HG03354 (cell line): ENCODE results near the gene IQCE.
"Not testable (repeated sequence)": the region's sequence is repeated elsewhere in the genome, so short reads cannot be mapped to it uniquely, and the experiment has no call there.

ENCODE experiments used
- ATAC-seq: cut with Tn5 transposase; IDR thresholded peaks from one replicate; pipeline ENCODE4 v1.9.1; 2021; ENCODE audit warnings: mild to moderate bottlenecking; ENCODE audit not compliant: unreplicated experiment, poor library complexity, severe bottlenecking

The IQCE gene

DNA sequence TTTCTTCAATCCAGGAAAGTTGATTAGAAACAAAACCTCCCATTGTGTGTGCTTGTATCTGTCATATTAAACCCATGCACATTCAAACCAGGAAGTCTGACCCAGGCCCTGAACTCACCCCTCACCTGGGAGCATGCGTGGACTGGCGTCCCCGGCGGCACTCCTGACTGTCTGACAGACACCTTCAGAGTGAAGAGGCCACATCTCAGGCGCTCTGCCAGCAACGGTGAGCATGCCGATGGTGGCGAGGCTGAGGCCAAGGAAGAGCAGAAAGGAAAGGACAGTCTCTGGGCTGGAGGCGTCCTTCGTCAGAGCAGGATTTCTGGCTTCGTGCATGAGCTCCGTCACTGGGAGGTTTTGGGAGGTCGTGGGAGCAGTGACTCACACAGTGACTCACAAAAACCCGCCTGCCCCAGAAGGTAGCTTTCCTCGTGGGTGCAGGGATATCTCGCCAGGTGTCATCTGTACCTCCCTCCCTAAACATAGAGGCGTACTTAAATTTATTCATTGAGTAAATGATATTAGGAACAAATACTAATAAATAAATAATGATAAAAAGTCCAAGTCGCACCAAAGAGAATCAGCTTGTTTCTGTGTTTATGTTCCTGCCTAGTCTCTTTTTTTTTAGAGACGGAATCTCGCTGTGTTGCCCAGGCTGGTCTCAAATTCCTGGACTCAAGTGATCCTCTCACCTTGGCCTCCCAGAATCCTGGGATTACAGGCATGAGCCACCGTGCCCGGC lies 13.5 kb downstream of the IQCE start:
- ATAC-seq: no peak

DNA sequence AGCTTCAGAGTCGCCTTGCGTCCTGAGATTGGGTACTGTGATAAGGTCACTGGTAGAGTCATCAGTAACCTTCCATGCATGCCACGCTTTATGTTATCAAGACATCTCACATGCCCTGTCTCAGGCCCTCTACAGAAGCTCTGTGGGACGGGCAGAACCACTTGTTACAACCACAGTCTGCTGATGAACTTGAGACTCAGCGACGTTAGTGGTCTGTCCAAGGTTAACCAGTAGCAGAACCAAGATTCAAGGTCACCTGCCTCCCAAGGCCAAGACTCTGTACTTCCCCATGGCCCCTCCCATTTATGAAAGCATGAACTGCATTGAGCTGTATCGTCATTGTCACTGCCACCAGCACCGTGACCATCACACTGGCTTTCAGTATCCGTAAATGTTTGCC lies 15.0 kb downstream of the IQCE start:
- ATAC-seq: no peak

DNA sequence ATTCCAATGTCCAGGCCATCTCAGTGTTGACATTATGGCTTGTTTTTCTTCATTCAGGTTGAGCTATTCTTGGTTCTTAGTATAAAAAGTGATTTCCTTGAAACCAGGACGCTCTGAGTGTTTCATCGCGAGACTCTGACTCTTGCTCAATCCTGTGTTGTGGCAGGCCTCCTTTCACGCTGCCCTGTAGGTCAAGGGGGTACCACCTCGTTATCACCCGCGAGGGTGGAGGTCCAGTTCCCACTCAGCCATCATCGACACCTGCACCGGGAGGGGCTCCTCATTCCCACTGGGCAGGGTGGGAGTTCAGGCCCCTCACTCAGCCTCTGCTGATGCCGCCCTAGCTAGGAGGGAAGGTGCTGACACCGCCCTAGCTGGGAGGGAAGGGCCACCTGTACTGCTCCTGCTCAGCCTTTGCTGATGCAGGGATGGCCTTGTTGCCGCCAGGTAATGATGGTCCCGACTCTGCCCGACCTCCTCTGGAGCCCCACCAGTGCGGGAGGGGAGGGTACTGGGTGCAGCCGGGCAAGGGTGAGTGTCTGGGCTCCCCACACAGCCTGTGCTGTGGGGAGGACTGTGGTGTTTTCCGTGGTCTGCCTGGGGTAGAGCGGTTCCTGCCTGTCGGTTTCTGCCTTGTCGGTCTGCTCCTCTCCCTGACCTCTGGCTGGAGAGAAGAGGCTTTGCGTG lies 16.4 kb downstream of the IQCE start:
- no peak for ATAC-seq

DNA sequence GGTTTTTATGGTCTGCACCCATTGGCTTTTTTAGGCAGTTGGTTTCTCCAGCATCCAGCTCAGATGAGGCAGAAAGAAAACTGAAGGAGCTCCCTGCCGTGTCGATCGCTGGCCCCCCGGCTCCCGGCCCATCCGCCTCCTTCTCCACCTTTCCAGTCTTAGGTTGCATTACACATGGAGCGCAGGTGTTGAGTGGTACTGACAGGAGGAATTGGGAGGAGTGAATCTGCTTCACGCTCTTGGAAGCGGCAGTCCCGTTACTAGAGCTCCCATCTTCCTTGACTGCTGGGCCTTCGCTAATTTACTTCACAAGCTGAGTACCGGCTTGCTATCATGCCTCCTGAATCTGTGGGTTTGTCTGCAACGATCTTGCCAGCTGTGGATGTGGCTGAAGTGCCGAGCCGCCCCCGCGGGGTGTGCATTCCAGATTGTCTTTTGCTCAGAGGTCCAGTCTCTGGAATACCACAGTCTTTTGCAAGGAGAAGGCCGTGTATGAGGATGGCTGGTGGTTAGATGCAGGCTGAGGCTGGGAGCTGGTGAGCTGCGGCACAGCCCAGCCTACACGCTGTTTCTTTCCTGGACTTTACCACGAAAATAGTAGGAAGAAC lies 17.1 kb downstream of the IQCE start:
- no peak for ATAC-seq

DNA sequence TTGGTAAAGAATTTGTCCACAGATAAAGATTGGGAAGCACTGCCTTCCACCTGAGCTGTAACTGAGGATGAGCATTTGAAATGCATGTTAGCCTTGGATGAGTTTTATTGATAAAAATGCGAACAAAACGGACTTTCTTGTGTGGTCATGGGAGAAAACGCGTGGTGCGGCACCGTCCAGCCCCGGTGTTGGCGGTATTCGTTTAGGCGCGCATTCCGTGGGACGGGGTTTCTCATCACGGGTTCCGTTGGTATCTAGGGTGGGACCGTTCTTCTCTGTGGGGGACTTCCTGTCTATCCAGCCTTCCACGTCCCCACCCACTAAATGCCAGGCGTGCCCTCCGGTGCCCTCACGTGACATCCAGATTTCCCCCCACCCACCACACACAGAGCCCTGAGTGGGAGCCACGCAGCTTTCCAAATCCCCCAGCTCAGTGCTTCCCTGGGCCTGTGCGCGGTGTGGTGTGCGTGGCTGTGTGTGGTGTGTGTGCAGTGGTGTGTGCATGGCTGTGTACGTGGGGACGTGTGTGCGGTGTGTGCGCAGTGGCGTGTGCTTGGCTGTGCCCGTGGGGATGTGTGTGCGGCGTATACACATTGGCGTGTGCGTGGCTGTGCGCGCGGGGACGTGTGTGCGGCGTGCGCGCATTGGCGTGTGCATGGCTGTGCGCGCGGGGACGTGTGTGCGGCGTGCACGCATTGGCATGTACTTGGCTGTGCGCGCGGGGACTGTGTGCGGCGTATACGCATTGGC lies 18.1 kb downstream of the IQCE start:
- ATAC-seq: no peak

DNA sequence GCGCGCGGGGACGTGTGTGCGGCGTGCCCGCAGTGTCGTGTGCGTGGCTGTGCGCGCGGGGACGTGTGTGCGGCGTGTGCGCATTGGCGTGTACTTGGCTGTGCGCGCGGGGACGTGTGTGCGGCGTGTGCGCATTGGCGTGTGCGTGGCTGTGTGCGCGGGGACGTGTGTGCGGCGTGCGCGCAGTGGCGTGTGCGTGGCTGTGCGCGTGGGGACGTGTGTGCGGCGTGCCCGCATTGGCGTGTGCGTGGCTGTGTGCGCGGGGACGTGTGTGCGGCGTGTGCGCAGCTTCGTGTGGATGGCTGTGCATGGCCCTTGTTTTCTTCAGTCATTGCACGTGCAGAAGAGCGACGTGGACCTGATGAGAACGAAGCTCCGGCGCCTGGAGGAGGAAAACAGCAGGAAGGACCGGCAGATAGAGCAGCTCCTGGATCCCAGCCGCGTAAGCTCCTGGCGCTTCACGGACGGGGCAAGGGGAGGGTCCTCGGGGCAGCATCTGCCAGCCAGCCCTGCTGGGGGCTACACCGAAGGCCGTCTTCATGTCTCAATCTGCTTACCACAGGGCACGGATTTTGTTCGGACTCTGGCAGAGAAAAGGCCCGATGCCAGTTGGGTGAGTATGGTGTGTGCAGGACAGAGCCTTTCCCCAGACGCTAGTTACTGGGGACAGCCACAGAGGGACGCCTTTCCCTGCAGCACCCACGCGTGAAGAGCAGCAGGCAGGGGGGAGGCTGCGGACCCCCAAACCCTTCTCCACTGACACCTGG lies 19.3 kb downstream of the IQCE start:
- no peak for ATAC-seq

DNA sequence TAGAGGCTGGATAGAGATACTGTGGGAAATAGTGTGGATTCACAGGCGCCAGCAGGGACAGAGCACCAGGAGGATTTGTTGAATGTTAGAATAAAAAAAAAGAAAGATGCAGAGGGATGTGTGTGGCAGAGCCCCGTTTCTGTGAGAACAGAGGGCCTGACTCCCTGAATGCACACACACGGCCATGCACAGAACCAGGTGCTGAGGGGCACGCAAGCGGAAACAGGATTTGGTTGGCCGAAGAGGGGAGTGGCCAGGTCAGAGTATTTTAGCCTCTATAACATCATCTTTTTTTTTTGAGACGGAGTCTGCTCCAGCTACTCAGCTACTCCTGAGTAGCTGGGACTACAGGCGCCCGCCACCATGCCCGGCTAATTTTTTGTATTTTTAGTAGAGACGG lies 21.9 kb downstream of the IQCE start:
- no peak for ATAC-seq

DNA sequence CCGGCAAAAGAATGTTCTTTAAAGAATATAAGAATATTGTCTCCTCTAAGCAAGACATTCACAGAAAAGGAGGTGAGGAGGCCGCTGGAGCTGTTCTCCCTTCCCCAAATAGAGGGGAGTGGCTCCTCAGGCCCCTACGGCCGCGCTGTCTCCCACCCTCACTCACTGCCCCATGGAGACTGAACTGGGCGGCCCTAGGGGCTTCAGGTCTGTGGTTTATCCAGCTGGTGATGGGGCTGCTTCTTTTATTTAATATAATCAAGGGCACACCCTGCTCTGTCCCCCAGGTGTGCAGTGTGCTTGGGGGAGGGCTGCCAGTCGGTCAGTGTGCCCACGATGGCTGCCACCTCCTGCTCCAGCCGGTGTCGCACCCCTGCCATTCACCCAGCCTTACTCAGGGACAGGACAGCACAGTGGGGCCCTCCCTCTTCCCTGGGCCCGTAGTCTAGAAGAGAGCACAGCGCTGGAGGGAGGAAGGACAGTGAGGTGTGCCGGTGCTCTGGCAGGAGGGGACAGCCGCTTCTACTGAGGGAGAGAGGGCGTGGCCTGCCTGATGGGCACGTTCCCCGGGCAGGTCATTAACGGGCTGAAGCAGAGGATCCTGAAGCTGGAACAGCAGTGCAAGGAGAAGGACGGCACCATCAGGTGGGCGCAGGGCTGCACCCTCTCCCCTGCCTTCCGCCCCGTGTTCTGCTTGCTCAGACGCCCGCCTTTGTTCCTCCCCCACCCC lies 23.4 kb downstream of the IQCE start:
- ATAC-seq: no peak

DNA sequence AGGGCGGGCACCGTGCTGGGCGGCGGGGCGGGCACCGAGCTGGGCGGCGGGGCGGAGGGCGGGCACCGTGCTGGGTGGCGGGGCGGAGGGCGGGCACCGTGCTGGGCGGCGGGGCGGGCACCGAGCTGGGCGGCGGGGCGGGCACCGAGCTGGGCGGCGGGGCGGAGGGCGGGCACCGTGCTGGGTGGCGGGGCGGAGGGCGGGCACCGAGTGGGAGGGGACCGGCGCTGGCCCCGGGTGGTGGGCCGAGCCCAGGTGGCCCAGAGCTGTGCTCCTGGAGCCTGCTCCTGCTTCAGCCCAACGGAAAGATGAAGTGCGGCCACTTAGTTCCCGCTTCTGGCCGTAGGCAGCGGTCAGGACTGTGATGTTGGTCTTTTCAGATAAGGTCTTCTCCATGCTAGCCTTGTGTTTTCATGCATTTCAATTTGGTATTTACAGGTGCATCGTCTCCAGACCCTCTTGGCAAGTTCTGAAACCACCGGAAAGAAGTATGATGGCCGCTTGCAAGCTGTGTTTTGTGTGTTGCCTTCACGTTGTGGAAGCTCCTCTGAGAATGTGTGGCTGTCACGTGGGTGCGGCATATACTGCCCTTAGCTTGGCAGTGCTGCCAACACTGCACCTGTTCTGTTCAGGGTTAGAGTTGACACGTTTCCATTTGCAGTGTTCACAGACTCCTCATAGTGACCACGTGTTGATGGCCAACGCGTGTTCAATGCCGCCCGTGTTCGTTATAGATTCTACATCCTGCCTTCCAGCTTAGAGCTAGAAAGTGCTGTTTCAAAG lies 25.2 kb downstream of the IQCE start:
- no peak for ATAC-seq

DNA sequence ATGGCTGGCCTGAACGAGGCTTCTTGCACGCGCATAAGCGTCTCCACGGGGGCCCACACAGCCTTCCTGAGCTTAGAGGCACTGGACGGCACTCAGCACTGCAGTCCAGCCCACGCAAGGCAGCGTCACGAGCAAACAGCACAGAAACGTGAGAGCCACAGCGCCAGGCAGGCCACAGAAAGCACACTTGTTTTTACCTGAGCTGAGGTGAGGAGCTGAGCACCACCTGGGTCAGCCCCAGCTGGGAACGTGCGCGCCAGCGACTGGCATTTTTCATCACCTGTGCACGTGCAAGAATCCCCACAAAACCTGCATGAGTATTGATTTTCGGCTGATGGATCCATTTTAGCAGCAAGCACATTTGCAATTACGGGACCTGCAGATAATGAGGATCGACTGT lies 26.7 kb downstream of the IQCE start:
- ATAC-seq: no peak

DNA sequence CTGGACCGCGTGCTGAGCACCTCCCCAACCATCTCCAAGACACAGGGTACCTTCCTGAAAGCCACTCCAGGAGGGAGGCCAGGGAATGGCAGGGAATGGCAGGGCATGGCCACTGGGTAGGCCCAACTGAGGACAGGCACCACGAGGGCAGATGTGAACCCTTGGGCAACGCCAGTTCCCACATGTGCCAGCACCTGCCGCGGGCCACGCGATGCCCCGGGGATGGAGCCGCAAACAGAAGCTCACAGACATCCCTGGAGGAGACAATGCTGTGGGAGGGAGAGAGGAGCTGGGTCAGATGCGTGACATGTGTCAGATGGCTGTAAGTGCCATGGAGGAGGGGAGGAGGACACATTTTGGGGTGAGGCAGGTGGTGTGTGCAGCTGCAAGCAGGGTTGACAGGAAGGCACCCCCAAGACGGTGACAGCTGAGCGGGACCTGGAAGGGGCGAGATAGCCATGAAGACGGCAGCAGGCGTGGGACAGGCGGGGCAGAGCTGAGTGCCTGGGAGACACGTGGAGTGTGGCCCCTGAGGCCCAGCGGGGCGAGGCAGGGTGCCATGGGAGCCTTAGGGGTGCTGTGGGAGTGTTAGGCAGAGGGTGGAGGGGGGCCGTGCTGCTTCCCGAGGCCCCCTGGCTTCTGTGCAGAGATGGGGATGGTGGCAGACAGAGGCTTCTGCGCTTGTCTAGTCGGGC lies 27.7 kb downstream of the IQCE start:
- no peak for ATAC-seq

DNA sequence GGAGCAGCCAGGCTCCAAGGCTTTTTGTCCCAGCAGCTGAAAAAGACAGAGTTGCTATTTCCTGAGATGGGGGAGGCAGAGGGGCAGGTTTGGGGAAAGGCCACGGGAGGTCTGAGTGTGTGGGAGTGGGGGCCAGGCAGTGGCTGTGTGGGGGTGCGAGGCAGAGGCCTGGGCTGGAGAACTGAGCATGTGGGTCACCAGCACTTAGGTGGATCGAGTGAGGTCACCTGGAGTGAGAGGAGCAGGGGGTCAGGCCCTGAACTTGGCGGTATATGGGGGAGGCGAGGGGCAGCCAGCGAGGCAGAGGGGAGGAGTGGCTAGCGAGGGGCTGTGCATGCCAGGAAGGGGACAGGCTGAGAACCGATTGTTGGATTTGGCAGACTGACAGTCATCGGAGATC lies 28.4 kb downstream of the IQCE start:
- ATAC-seq: no peak

DNA sequence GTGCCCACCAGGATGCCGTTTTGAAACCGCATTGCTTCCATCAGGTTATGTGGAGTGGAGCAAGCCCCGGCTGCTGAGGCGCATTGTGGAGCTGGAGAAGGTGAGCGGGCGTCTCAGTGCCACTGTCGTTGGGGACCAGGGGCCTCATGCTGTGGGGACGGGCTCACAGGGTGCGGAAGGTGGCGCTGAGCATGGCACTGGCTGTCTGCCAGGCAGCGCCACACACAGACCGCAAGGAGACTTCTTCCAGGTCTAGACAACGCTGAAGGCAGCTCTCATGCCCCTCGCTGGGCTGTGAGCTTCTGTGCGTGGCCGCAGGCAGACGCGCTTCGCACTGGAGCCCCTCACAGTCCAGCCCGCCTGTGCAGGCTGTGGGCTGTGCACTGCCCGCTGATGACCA lies 29.0 kb downstream of the IQCE start:
- ATAC-seq: no peak

DNA sequence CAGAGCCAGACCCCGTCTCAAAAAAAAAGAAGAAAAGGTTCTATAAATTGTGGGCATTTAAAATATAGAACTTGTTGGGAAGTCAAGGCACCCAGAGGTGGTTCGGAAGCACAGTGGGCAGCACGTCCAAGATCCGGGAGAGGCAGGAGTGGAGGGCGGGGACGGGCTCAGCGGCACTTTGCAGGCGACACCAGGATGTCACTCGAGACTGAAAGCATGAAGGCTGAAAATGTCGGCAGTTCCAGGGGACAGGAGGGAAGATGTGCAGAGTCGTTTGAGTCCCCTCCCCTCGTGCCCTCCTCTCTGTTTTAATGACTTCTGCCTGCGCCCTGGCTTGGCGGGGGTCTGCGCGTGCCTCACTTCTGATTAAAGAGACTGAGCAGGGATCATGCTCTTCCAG lies 30.6 kb downstream of the IQCE start:
- ATAC-seq: no peak

DNA sequence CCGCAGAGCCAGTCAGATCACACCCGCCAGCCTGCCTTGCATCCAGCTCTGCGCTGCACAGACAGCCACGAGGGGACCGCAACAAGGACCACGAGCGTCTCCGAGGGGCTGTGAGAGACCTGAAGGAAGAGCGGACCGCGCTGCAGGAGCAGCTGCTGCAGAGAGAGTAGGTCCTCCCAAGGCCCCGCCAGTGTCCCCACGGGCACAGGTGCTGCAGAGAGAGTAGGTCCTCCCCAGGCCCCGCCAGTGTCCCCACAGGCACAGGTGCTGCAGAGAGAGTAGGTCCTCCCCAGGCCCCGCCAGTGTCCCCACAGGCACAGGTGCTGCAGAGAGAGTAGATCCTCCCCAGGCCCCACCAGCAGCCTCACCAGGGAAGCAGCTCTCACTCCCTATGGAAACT lies 31.2 kb downstream of the IQCE start:
- ATAC-seq: not testable (repeated sequence)

DNA sequence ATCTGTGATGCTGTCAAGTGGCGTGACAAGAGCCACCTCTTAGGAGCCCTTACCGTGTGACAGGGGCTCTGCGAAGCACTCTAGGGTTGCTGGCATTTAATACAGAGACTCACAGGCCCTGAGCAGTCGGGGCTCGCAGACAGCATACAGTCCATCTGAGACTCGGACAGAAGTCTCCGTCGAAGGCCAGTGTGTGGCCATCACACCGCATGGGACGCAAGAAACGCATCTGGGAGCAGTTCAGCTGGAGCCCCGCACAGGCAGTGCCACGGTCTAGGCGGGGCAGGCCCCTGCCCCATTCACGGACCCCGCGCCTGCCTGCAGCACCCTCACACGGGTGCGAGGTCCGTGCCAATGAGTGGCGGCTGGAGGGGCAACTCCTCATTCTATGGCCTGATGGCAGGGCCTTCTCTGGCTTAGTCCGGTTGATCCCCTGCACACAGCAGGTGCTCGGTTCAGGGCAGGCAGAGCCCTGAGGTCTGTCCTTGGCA lies 33.6 kb downstream of the IQCE start:
- no peak for ATAC-seq

DNA sequence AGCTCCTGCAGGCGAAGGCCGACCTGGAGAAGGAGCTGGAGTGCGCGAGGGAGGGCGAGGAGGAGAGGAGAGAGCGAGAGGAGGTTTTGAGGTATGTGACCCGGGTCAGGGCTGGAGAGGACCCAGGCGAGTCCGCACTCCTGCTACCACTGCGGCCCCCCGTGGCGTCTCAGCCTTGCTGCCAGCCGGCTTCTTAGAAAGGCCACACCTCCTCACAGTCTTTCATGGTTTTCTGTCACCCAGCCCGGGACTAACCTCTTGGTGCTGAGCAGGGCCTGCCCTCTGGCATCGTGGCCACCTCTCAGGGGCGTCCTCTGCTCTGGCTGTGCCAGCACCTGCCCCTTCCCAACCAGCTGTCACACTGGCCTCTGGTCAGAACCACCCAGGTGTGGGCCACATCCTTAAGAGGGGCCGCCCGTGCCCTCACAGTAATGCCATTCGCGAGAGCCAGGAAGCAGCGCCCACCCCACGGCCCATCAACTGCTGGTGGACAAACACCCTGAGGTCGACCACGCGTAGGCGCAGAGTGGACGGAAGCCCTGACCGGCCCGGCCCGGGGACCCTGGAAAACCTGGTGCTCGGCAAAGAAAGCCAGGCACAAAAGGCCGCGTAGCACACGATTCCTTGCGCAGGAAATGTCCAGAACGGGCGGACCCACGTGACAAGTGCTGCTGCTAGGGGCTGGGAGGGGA lies 34.4 kb downstream of the IQCE start:
- ATAC-seq: no peak
